Measurements from ENCODE around the gene ARAP1.

The ARAP1 gene

DNA sequence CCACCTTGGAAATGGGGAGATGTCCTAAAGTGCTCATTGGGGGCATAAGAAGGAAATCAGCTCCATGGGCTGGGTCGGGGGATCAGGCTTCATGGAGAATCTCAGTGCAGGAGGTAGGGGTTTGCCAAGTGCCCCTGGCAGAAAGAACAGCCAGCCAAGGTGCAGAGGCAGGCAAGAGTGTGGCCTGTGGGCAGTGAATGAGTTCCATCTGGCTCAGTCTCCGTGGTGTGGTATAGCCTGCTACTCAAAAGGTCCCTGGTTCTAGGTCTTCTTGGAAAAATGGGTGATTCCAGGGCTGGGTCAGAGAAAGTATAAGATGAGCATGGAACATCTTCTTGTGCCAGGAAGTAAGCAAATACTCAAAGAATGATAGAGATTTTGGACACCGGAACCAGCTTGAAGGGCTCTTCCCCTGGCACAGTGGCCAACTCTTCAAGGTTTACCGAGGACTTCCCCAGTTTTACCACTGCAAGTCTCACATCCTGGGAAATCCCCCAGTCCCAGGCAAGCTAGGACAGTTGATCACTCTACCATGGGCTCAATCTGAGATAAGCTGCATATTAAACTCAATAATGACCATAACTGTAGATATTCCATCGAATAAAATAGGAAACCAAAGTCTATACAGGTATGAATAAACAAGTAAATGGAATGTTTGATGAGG is 10.6 kb upstream of the ARAP1 start:
- DNase-seq (ENCODE audit: low spot score) = no peak

DNA sequence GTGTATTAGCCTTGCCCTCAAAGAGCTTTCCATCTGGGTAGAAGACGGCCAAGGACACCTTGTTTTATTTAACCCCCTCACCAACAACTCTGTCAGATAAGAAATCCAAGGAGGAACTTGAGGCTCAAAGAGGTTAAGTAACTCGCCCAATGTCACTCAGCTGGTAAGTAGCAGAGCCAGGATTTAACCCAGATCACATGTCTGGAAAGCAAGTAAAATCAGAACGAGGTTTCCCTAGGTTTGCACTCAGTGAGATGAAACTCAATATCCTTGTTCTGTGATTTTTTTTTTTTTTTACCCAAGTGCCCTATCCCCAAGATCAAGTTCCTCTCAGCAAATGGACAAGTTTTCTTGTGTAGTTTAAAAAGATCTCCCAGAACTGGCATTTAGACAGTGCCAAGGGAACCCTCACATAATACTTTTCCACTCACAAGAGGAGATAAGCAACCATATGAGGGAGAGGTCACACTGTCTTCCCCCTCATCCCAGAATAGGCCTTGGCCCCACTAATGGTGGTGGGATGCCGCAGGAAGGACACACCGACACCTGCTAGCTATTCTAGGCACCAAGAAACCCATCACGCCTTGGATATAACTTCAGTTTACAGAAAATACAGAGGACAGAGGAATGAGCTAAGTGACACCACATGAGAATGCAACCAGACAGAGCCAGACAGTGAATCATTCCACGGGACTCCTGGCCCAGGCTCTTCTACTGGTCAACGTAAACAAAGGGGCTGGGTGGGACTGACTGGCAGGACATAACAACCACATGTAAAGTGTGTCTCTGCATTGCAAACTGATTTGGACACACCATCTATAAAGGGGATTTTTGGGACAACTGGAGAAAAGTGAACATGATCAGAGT is 8.6 kb upstream of the ARAP1 start:
- DNase-seq (ENCODE audit: low spot score) = no peak

DNA sequence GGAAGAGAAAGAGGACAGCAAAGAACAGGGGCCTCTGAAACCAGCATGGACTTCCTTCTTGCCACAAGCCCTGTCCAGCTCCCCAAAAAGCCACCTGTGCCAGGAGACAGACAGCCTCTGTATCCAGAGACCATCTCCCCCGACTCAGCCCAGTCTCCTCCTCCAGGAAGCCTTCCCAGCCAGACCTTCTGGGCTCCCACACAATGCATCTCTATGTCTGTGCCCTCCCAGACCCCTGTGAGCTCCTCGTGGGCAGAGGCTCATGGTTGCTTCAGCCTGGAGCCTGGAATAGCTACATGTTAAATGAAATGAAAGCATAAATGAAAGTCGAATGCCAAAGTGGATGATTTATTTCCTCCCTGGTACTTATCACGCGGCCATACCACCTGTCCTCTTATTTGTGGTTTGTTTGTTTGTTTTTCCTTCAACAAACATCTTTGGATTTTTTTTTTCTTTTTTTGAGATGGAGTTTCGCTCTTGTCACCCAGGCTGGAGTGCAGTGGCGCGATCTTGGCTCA is 7.3 kb upstream of the ARAP1 start:
- DNase-seq (ENCODE audit: low spot score) = no peak

DNA sequence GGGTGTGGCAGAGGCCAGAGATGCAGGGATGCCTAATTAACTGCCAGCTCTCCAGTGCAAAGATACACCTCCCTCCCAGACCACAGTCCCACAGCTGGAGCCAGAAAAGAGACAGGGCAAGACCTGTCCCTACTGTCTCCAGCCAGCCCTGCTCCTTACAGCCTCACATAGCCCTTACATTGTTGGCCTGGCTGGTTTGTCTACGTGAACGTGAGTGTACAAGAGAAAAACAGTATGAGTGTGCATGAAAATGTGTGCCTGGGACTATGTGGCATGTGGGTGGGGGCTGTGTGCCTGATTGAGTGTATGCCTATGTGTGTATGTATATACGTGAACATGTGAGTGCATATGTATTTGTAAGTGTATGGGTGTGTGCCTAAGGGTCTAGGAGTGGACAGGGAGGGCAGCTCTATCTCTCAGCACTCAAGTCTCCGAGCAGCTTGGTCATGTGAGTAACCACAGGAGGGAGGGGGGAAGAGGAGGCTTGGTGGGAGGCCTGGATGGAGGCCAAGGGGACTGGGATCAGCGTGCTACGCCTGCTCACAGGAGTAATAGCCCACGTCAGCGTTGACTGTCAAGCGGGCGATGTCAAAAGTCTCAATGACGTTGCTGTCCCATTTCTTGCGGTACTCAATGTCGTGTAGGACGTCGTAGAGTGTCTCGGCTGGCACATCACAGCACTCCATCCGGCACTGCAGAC is 6.6 kb upstream of the ARAP1 start:
- no peak for DNase-seq (ENCODE audit: low spot score)

DNA sequence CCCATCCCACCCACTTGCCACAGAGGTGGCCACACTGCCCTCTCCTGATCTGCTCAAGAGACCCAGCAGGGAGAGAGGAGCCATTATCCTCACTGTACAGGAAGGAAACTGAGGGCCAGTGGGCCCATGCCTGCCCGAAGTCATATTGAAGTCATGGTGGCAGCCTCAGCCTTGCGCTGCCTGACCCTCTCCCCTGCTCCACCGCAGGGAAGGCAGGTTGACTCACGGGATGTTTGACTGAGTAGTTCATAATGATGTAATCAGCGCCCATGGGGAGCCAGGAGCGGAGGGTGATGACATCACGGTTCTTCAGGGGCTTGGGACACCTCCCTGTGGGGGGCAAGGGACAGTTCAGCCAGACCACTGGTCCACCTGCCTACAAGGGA is 6.1 kb upstream of the ARAP1 start:
- DNase-seq (ENCODE audit: low spot score) = no peak

DNA sequence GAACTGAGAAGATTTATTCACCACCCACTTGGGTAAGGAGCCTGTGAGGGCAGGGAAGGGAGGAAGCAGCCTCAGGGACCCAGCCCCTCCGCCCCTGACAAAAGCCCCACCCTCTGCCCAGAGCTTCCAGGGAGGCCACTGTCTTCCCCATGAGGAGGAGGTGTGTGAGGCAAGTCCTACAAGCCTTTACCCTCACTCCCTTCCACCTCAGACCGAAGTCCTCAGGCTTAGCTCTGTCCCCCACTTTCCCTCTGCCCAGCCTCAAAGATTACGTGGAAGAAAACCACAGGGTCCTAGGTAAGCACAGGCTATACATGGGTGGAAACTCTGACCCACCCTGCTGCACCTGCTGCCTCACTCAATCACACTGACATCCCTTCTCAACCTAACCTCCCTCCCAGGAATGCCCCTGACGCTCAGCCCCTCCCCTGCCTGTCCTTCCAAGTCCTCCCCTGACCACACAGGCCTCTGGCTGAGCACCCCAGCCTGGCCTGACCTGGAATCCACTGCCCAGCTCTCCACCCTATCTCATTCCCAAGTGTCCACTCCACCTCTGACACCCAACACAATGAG is 3.6 kb upstream of the ARAP1 start:
- no peak for DNase-seq (ENCODE audit: low spot score)

DNA sequence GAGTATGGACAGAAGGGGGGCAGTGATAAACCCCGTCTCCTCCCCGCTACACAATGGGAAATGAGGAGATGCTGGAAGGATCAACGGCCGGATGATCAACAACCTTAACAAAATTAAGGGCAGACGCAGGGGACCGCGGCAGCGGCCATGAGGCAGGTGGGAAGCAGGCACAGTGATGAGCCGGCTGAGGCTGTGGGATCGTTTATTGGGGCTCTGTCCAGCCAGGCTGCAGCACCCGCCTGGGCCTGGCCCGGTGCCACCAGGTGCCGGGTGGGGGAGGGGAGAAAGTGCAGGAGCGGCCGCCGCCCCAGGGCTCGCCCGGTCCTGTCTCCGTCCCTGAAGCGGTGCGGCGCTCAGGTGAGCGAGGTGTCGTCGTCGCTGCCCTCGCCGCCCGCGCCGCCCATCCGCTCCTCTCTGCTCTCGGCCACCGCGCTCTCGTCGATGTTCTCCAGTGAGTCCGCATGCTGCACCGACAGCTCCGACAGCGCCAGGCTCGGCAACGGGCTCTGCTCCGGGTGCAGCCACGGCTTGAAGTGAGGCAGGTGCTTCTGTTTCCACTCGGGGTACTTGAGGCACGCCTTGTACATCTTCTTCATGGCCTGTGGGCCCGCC is 2.4 kb upstream of the ARAP1 start:
- no peak for DNase-seq (ENCODE audit: low spot score)

DNA sequence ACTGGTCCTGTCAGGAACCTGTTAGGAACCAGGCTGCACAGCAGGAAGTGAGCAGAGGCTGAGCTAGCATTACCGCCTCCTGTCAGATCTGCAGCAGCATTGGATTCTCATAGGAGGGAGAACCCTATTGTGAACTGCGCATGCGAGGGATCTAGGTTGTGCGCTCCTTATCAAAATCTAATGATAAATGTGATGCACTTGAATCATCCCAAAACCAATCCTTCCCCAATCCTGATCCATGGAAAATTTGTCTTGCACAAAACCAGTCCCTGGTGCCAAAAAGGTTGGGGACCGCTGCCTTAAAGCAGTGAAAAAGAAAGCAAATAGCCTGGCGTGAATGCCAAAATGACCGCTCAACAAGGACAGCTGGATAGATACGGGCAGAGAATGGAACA is 1.9 kb upstream of the ARAP1 start:
- no peak for DNase-seq (ENCODE audit: low spot score)

DNA sequence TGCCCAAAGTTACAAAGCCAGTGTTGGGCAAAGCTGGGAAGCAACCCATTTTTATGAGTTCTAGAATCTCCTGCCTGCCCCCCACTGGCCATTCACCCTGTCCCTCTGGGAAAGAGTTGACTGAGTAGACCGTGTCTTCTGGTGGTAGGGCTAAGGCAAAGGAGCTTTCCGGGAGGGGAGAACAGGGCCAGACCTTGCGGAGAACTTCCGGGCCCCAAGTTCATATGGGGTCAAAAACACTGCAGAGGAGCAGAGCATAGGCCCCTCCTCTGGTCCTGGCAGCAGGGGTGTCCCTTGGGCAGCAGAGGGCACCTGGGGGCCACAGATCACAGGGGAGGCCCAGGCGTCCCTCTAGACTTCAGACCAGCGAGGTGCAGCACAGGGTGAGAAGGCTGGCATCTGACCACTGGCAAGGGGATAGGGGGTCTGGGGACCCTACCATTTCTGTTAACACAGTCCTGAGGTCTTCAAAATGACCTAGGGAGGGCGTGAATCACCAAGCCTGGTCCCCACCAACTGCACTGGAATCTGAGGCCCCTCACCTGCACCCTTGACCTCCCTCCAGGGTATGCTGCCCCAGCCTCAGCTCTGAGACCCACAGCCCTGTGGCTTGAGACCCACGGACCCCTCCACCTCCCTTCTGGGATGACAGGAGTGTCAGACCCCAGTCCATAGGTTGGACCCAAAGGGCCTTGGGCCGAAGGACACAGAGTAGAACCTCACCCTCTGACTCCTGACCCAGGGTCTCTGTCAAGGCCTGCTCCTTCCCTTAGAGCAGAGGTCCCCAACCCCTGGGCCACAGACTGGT is 1.3 kb upstream of the ARAP1 start:
- no peak for DNase-seq (ENCODE audit: low spot score)

DNA sequence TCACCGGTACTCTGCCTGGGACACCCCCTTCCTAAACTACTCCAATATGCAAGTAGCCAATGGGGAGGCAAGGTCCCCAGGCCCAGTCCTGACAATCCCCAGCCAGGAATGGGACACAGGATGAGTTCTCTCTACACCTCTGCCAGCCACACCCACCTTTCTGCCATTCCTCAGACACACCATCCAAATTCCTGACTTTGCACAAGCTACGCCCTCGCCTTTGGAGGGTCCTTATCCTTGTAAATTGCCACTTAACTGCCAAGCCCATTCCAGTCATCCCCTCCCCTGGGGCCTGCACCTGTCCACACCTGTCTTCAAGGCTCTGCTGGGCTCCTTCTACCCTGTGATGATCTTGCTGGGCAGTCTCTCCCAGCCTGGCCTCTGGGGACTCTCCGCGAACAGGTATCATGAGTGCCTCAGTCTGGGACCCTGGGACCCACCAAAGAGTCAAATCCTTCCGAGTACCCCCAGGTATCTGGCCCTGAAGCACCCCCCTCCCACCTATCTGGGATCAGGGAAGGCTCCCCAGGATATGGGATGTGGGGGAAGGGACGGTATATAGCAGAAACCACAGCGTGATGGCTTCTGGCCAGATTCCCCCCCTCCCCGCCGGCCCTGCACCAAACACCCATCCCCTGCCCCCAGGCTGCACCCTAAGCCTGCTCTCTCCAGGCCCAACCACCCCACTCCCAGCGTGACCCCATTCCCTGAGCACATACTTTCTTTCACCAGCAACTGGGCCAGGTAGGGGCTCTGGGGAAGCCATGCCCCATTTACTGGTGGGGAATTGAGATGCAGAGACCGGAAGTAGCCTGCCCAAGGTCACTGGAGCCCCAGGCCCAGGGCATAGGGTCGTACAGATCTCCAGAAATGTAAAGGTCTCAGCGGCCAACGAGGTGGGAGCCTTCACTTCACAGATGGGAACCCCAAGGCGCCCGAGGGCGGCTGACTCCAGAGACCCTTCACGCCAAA is 806 bp downstream of the ARAP1 start:
- DNase-seq (ENCODE audit: low spot score) = no peak

DNA sequence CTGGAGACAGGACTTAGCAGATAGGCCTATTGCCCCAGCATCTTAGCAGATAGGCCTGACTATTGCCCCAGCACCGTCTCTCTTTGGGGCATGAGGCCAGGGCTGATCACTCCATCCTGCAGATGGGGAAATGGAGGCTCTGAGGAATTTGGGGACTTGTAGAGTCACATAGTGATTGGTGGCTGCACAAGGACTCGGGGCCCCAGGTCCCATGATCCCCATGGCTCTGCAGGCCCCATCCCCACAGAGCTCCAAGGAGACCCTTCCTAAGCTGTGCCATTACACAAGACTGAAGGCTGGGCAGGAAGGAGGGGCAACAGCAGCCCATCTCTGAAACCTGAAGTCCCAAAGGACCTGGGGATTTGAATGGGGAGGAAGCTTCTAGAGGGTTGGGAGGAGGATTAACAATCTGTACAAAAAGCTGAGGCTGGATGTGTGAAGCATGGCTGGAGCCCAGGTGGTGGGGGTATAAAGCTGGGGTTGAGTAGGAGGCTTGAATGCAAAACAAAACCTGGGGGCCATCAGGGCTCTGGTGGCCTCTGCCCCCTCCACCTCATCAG is 1.6 kb downstream of the ARAP1 start:
- DNase-seq (ENCODE audit: low spot score) = no peak

DNA sequence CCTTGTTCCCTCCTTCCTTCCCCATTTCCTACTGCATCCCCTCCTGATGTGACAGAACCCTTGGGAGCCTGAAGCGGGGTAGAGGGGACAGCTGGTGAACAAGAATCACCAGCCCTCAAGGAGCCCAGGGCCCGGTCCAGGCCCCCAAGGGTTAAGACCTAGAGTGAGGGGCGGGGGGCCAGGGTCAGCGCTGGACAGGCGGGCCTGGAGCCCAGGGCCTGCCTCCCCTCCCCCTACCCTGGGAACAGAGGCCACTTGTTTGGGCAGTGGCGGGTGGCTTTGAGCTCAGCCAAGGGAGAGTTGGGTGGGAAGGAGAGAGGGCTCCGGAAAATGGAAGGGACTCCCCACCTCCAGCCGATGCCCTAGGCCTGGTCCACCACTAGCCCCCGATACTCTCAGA is 2.1 kb downstream of the ARAP1 start:
- DNase-seq (ENCODE audit: low spot score) = no peak

DNA sequence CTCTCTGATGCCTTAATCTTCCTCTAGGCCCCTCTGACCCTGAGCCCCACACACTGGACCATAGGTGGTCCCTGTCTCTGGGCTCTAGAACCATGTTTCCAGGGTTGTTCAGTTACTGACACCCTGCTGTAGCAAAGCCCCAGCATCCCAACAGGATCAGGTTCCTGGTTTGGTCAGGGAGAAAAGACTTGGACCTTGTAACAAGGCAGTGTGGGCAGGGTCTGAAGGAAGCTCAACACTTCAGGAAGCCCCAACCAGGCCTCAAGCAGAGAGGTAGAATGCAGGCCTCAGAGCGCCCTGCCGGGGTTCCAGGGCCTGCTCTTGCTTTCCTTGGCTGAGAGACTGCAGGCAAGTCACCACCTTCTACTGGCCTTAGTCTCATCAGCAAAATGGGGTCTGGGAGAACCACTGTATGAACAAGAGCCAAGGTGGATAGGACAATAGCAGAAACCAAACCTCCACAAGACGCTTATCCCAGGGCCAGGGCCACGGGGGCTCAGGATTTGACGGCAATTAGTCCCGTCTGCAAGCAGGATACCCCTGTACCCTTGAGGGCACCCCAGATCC is 4.8 kb downstream of the ARAP1 start:
- no peak for DNase-seq (ENCODE audit: low spot score)

DNA sequence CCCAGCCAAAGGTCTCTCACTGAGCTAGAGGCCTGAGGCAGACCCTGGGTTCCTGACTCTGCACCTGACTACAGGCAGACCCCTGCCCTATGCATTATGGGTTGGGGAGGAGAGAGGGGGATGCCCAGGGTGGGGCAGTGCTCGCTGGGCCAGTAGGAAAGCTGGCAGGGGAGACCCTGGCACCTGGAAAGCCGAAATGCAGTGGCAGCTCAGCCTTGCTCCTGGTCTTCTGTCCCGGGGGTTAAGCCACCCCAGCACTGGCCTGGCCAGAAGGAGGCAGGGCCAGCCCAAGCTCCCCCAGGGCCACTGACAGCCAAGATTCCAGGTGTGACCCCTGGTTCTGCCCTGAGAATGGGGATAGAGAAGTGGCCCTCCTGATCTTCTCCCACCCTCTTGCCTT is 5.4 kb downstream of the ARAP1 start:
- no peak for DNase-seq (ENCODE audit: low spot score)

DNA sequence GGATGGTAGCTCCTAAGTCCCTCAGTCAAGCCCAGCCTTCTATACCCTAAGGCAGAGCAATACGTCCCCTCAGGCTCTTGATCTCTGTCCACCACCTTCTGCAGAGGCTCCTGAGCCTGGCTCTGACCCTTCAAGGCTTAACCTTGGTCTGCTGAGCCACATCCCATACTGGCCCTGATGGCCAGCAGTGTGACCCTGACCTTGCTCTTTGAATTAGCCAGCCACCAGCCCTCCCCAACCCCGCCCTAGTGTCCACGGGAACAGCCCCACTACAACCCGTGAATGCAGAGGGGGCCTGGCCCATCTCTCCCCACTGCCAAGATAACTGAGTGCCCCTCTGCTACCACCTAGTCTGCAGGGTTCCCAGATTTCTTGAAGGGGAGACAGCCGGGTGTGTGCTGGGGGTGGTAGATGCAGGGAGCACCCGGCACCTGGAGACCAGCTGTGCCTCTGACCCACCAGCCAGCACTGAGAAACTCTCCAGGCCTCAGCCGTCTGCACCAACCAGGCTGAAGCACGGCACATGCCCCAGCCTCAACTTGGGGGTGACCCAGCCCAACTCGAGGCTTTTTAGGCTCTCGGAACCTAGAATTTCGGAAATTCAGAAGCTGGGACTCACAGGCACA is 6.2 kb downstream of the ARAP1 start:
- DNase-seq (ENCODE audit: low spot score) = no peak

DNA sequence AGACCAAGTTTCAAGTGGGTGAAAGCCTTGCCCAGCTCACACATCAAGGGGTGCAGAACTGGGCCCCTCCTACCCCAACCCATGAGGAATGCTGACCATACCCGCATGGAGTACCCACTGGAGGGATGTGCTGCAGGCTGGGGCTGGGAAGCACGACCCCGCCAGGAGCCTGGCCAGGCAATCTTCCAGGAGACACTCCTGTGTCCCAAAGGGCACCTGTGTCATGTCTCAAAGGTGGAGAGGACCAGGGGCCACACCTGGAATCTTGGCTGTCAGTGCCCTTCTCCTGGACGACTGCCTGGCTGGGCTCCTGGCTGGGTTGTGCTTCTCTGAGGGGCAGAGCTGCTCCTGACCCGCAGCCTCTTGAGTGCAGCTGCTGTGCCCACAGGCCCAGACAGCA is 6.7 kb downstream of the ARAP1 start:
- no peak for DNase-seq (ENCODE audit: low spot score)

DNA sequence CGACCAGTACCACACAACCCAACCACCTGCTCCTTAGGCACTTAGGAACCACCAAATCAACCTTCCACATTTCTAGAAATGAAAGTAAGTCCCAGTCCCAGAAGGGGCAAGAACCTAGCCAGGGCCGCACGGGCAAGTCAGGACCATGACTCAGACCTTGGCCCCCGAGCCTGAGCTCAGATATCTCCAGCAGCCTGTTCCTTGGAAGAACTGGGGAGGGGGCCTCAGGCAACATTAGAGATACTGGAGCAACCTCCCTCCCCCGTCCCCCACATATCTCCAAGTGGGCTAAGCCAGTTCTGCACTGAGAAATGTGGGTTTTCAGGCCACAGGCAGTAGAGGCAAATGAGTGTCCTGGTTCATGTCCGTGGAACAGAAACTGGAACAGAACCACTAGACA is 7.7 kb downstream of the ARAP1 start:
- no peak for DNase-seq (ENCODE audit: low spot score)

DNA sequence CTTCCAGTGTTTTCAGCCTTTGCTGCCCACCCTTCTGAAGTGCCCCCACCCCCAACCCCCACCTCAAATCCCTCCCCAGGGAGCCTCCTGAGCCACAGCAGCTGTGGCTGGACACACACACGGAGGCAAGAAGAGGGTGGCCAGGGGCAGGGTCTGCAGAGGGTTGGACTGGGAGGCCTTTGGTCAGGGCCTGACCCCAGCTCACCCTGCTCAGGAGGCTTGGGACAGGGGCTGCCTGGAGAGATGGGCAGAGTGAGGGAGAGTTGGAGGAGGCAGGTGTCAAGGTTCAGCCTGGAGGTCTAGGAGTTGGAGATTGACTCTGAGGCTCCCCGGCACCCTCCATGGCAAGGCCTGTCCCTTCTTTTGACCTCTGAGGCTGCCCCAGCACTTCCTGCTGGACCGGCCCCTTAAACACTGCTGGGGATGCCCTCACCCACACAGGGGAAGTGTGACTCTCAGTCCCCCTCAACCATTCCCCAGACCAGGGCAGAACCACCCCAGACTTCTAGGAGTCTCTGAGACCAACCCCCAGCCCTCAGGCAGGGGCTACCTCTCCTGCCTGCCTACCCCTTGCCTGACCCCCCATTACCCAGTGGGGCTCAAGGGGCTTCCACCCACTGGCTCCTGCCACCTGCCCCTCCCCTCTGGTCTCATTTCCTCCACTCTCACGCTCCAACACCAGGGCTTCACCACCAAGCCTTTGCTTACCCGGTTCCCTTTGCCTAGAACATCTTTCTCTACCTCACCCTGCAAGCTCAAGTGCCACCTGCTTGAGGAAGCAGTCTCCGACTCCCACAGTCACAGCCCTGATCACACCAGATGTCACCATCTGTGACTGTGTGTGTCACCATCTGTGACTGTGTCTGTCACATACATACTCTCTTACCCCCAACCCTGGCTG is 8.6 kb downstream of the ARAP1 start:
- DNase-seq (ENCODE audit: low spot score) = no peak
